Rectal smooth muscle tissue (tissue), 1 donor: Measurements from ENCODE around the gene SLC35E1.
"Not testable (repeated sequence)": the region's sequence is repeated elsewhere in the genome, so short reads cannot be mapped to it uniquely, and the experiment has no call there.

ENCODE experiments used
- H3K27ac ChIP-seq: one replicate; pipeline ENCODE4 v1.7.0; 2013; ENCODE audit warnings: low read depth, low read length, inconsistent platforms
- H3K27me3 ChIP-seq: one replicate; pipeline ENCODE4 v1.7.0; 2013; ENCODE audit warnings: low read length; ENCODE audit not compliant: control insufficient read depth, insufficient read depth
- H3K36me3 ChIP-seq: one replicate; pipeline ENCODE4 v1.7.0; 2013; ENCODE audit warnings: low read length; ENCODE audit not compliant: control insufficient read depth, insufficient read depth
- H3K4me1 ChIP-seq: one replicate; pipeline ENCODE4 v1.7.0; 2013; ENCODE audit warnings: low read length; ENCODE audit not compliant: control insufficient read depth, insufficient read depth
- H3K4me3 ChIP-seq: one replicate; pipeline ENCODE4 v1.7.0; 2013; ENCODE audit warnings: low read length
- H3K9ac ChIP-seq: one replicate; pipeline ENCODE4 v1.7.0; 2013; ENCODE audit warnings: low read length

The SLC35E1 gene

DNA sequence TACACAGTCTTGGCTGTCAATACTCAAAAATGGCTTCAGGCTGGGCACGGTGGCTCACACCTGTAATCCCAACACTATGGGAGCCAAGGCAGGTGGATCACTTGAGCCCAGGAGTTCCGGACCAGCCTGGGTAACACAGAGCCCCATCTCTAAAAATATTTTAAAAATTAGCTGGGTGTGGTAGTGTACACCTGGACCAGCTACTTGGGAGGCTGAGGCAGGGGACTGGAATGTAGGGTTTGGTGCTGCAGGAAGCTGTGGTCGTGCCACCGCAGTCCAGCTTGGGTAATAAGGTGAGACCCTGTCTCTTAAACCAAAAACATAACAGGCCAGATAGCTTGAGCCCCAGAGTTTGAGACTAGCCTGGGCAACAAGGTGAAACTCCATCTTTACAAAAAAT is 23.3 kb downstream of the SLC35E1 start:
- Histone ChIP-seq H3K4me1 (no peaks in the 10 kb centered on the region), H3K27me3 (no peaks in the 10 kb centered on the region), H3K27ac (no peak overlapping the region), H3K4me3 (no peak overlapping the region), H3K9ac (no peak overlapping the region), H3K36me3 (peaks cover 12% of the 10 kb centered on the region)

- Histone ChIP-seq H3K4me1 (peaks cover 14% of the 10 kb centered on the region), H3K9ac (no peak overlapping the region), H3K27ac (no peak overlapping the region), H3K36me3 (peaks cover 5% of the 10 kb centered on the region), H3K27me3 (no peaks in the 10 kb centered on the region), H3K4me3 (no peak overlapping the region)
These were observed 27.6 kb downstream of the SLC35E1 start for GRCh38 chr19:16544473-16545231.

GRCh38 chr19:16543734-16544133 is 28.5 kb downstream of the SLC35E1 start:
- peak overlapping the region; percentile 71 for H3K4me3 ChIP-seq
- not testable (repeated sequence) for H3K27ac ChIP-seq, H3K36me3 ChIP-seq, H3K9ac ChIP-seq, H3K27me3 ChIP-seq
- H3K4me1 ChIP-seq = peaks cover 14% of the 10 kb centered on the region

- H3K36me3 ChIP-seq = peaks cover 6% of the 10 kb centered on the region
- H3K27me3 ChIP-seq = no peaks in the 10 kb centered on the region
- peaks cover 14% of the 10 kb centered on the region for H3K4me1 ChIP-seq
- peak overlapping the region; percentile 79 for H3K27ac ChIP-seq
- peak overlapping the region; percentile 88 for H3K9ac ChIP-seq
- peak overlapping the region; percentile 71 for H3K4me3 ChIP-seq
These were observed 29.2 kb downstream of the SLC35E1 start for GRCh38 chr19:16542910-16543472.

DNA sequence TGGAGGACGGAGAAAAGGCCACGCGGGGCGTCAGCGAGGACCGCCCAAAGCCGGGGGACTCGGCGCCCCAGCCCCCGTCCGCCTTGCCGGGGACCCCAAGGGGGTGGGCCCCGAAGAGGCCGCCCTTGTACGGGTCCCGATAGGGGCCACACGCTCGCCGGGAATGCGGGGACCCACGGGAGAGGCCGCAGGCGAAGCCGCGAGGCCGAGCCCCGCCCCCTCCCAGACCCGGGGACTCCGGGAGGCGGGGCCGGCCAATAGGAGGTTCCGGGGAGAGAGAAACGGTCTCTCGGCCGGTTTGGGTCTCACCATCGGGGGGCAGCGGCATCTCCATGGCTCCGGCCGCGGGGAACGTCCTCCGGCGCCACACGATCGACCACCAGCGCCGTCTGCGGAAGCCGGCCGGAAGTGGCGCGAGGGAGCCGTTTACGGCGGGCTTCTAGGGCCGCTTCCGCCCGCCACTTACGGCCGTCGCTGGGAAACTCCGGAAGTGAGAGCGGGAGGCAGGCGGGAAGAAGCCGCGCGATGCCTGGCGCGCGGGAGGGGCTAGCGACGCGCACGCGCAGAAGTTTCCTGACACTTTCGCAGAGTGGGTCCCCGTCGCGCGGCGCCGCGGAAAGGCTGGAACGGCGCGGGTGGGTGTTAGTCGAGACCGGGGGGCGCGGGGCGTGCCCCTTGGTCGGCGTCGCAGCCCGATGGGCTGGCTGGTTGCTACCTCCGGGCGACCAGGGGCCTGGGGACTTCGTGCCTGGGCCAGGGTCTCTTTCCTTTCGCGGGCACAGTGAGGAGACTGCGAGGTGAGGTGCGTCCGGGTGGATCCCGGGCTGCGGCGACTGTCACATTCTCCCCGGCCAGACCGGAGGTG is 29.9 kb downstream of the SLC35E1 start, which contains the start of gene CHERP:
TSS of gene CHERP (minus strand) at position 393 of the 865 bp plus-strand sequence. CDS start at position 334, 59 bp downstream.
- peaks cover 14% of the 10 kb centered on the region for H3K4me1 ChIP-seq
- peak within 1 kb of the TSS; percentile 88 for H3K9ac ChIP-seq
- H3K4me3 ChIP-seq = peak within 1 kb of the TSS; percentile 71
- no peaks in the 10 kb centered on the region for H3K27me3 ChIP-seq
- H3K36me3 ChIP-seq = peaks cover 10% of the 10 kb centered on the region
- H3K27ac ChIP-seq = peak within 1 kb of the TSS; percentile 86

- Histone ChIP-seq H3K9ac (peak overlapping the region; percentile 7), H3K4me1 (peaks cover 14% of the 10 kb centered on the region), H3K36me3 (peaks cover 11% of the 10 kb centered on the region), H3K27ac (peak overlapping the region; percentile 86), H3K4me3 (peak overlapping the region; percentile 71), H3K27me3 (no peaks in the 10 kb centered on the region)
These were observed 30.6 kb downstream of the SLC35E1 start for GRCh38 chr19:16541526-16542044.

- Histone ChIP-seq H3K36me3 (peaks cover 11% of the 10 kb centered on the region), H3K4me1 (peaks cover 14% of the 10 kb centered on the region), H3K27ac (no peak overlapping the region), H3K9ac (no peak overlapping the region), H3K4me3 (peak overlapping the region; percentile 71), H3K27me3 (no peaks in the 10 kb centered on the region)
These were observed 31.3 kb downstream of the SLC35E1 start for GRCh38 chr19:16540948-16541347.

DNA sequence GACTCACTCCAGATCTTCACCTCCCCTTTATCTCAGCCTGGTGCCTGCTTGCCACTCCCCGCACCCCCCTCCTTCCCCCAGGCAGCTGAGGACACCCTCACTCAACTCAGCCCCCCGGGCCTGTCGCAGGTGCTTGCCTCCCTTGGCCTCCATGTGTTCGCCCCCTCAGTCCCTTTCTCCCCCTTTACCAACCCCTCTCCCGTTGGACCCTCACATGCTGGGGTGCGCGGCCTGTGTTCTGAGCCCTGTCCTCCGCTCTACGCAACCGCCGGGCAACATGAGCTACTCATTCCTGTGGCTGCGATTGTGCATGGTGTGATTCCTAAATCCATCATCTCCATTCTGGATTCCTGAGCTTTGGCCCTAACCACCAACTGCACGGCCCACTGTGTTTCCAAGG is 35.1 kb downstream of the SLC35E1 start:
- Histone ChIP-seq H3K27me3 (no peaks in the 10 kb centered on the region), H3K27ac (no peak overlapping the region), H3K4me1 (peaks cover 11% of the 10 kb centered on the region), H3K36me3 (peaks cover 33% of the 10 kb centered on the region), H3K9ac (no peak overlapping the region), H3K4me3 (no peak overlapping the region)

DNA sequence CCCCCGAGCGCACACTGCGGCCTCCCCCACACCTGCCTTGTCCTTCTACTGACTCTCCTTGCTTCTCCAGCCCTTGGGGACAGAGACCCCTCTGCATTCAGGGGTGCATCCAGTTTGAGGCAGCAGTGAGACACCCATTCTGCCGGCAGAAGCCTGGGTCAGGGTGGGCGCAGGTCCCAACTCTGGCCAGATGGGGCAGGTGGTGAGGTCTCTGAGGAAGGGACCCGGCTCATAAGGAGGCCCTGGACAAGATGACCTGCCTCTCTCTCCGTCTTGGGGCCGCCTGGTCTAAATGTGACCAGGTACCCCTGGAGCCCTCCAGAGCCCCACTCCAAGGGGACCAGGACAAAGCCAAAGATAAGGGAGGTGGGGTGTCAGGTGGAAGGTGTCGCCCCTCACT is 36.1 kb downstream of the SLC35E1 start:
- no peak overlapping the region for H3K9ac ChIP-seq
- H3K4me3 ChIP-seq = no peak overlapping the region
- peaks cover 6% of the 10 kb centered on the region for H3K4me1 ChIP-seq
- H3K36me3 ChIP-seq = peaks cover 41% of the 10 kb centered on the region
- H3K27ac ChIP-seq = no peak overlapping the region
- H3K27me3 ChIP-seq = no peaks in the 10 kb centered on the region

DNA sequence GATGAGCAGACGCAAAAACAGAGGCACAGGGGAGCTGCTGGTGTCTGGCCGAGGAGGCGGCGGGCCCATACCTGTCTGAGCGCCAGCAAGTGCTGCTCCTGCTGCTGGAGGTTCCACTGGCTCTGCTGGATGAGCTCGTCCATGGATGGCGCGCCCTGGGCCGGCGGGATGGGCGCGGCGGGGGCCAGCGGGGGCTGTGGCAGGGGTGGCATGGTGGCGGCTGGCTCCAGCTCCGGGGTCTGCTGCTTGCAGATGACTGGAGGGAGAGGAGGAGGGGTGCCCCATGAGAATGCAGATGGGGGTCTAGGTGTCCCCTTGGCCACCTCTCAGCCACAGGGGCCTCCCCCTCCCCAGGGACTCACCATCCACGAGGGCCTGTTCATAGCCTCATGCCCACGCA is 36.8 kb downstream of the SLC35E1 start:
- no peak overlapping the region for H3K27ac ChIP-seq
- H3K36me3 ChIP-seq = peaks cover 47% of the 10 kb centered on the region
- no peak overlapping the region for H3K9ac ChIP-seq
- H3K4me1 ChIP-seq = no peaks in the 10 kb centered on the region
- no peaks in the 10 kb centered on the region for H3K27me3 ChIP-seq
- no peak overlapping the region for H3K4me3 ChIP-seq

DNA sequence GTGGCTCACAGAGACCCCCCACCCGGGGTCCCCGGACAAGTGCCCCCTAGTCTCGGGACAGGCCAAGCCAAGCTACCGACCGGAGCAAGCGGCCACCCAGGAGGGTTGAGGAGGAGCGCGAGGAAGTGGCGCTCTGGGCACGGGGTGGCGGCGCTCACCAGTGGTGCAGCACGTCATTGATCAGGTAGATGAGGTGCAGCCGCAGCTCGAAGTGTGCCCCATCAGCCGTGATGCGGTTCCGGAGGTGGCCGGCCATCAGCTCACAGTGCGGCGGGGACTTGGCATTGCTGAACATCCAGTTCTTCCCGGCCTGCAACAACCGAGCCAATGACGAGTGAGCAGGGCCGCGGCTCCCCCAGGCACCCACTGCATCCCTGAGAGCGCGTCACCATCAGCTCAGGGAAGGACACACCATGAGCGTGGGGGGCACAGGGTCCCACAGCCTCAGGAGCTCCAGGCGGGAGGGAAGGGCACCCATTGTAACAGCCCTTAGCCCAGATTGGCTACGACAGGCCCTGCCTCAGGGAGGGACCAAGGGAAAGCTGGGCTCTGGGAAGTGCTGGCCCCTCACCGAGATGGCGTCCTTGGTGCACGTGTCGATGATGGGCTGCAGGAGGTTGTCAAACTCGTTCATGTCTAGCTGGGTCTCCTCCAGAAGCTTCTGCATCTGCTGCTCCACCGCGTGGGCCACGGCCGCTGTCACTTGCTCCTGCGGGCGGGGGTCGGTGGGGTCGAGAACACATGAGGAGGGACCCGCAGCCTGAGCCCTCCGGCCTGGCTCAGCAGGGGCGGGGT is 39.6 kb downstream of the SLC35E1 start:
- Histone ChIP-seq H3K27ac (no peak overlapping the region), H3K9ac (no peak overlapping the region), H3K27me3 (no peaks in the 10 kb centered on the region), H3K4me1 (no peaks in the 10 kb centered on the region), H3K36me3 (peaks cover 60% of the 10 kb centered on the region), H3K4me3 (no peak overlapping the region)

DNA sequence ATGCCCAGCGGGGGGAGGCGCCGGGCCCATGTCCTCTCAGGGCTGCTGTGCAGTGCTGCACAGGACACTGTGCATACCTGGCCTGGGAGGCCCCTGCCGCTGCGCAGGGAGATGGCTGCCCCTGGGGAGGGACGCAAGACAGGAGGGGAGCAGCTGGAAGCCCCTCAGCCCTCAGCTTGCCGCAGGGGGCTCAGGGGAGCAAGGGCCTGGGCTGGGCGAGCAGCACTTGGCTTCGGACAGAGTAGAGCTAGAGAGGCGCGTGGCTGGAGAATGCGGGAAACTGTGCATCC is 40.9 kb downstream of the SLC35E1 start:
- Histone ChIP-seq H3K36me3 (peaks cover 66% of the 10 kb centered on the region), H3K27me3 (no peaks in the 10 kb centered on the region), H3K27ac (no peak overlapping the region), H3K4me1 (no peaks in the 10 kb centered on the region), H3K9ac (no peak overlapping the region), H3K4me3 (no peak overlapping the region)
